HepG2 (cell line): ENCODE results near the gene NUBP1.

ENCODE experiments used
- EP300 ChIP-seq, 3 experiments: sonication (generic) in 1 of 3; formaldehyde crosslinking in 1 of 3; IDR thresholded peaks; 2 replicates each; pipeline versions ENCODE4 v1.5.1 to v1.6.1; 2011 to 2020; ENCODE audit warnings: low read depth in 2 of 3, low read length in 2 of 3, borderline replicate concordance in 1 of 3, improper control_type of control experiment in 1 of 3, mild to moderate bottlenecking in 1 of 3, missing genetic modification reagents in 1 of 3, moderate library complexity in 1 of 3
- FOSL1 ChIP-seq: sonication (generic); formaldehyde crosslinking; IDR thresholded peaks from 2 replicates; pipeline ENCODE4 v1.9.0; 2021; ENCODE audit warnings: missing genetic modification reagents, borderline replicate concordance
- FOXJ3 ChIP-seq: sonication (generic); formaldehyde crosslinking; IDR thresholded peaks from 2 replicates; pipeline ENCODE4 v1.4.0; 2020; ENCODE audit warnings: missing genetic modification reagents, mild to moderate bottlenecking, borderline replicate concordance
- MEIS2 ChIP-seq: sonication (generic); formaldehyde crosslinking; IDR thresholded peaks from 2 replicates; pipeline ENCODE4 v1.9.0; 2021; ENCODE audit warnings: mild to moderate bottlenecking, missing genetic modification reagents
- ZNF451 ChIP-seq: sonication (generic); formaldehyde crosslinking; IDR thresholded peaks from 2 replicates; pipeline ENCODE4 v1.5.0; 2020; ENCODE audit warnings: mild to moderate bottlenecking, missing genetic modification reagents
- TF ChIP-seq, protein P1 (sequence below): sonication (generic); formaldehyde crosslinking; IDR thresholded peaks from 2 replicates; pipeline ENCODE4 v1.8.1; 2022; ENCODE audit warnings: low read depth, mild to moderate bottlenecking, missing genetic modification reagents
- TF ChIP-seq, protein P2 (sequence below): sonication (generic); formaldehyde crosslinking; IDR thresholded peaks from 2 replicates; pipeline ENCODE4 v1.5.0; 2020; ENCODE audit warnings: mild to moderate bottlenecking, missing genetic modification reagents, moderate library complexity

DNA sequence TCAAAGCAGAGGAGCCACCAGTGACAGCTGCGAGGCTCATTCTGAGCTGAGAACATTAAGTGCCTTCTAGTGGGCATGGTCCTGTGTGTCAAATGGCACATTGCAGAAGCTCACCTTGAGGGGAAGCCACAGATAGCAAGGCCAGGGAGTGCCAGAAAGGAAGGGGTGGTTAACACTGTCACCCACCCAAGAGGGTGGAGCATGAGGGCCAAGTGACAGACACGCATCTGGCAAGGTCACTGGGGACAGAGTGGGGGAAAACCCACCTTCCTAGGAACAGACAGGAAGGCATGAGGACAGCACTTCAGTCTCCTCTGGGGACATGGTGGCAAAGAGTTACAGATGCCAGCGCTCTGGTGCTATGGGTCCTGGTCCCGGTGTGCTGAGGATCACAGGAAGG lies 22.1 kb downstream of the NUBP1 start:
- TF ChIP-seq, protein P1, sequence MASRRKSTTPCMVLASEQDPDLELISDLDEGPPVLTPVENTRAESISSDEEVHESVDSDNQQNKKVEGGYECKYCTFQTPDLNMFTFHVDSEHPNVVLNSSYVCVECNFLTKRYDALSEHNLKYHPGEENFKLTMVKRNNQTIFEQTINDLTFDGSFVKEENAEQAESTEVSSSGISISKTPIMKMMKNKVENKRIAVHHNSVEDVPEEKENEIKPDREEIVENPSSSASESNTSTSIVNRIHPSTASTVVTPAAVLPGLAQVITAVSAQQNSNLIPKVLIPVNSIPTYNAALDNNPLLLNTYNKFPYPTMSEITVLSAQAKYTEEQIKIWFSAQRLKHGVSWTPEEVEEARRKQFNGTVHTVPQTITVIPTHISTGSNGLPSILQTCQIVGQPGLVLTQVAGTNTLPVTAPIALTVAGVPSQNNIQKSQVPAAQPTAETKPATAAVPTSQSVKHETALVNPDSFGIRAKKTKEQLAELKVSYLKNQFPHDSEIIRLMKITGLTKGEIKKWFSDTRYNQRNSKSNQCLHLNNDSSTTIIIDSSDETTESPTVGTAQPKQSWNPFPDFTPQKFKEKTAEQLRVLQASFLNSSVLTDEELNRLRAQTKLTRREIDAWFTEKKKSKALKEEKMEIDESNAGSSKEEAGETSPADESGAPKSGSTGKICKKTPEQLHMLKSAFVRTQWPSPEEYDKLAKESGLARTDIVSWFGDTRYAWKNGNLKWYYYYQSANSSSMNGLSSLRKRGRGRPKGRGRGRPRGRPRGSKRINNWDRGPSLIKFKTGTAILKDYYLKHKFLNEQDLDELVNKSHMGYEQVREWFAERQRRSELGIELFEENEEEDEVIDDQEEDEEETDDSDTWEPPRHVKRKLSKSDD (CRISPR knock-in tag), result no peak
- no peak for TF ChIP-seq ZNF451 (CRISPR knock-in tag)
- no peak for TF ChIP-seq FOXJ3 (CRISPR knock-in tag)
- TF ChIP-seq EP300 (IDR thresholded peaks at IDR 0.05; ENCODE audit: low read depth in 2 of 2, low read length in 2 of 2), result no peak
- TF ChIP-seq EP300 (CRISPR knock-in tag; IDR thresholded peaks at IDR 0.05; ENCODE audit: borderline replicate concordance), result no peak
- TF ChIP-seq, protein P2, sequence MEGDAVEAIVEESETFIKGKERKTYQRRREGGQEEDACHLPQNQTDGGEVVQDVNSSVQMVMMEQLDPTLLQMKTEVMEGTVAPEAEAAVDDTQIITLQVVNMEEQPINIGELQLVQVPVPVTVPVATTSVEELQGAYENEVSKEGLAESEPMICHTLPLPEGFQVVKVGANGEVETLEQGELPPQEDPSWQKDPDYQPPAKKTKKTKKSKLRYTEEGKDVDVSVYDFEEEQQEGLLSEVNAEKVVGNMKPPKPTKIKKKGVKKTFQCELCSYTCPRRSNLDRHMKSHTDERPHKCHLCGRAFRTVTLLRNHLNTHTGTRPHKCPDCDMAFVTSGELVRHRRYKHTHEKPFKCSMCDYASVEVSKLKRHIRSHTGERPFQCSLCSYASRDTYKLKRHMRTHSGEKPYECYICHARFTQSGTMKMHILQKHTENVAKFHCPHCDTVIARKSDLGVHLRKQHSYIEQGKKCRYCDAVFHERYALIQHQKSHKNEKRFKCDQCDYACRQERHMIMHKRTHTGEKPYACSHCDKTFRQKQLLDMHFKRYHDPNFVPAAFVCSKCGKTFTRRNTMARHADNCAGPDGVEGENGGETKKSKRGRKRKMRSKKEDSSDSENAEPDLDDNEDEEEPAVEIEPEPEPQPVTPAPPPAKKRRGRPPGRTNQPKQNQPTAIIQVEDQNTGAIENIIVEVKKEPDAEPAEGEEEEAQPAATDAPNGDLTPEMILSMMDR, result no peak
- no peak for TF ChIP-seq MEIS2
- TF ChIP-seq FOSL1, result no peak
